Lower lobe of right lung (tissue), 2 donors: ENCODE data around the gene SURF1. TPM values are rescaled to one million over a fixed set of nuclear protein-coding genes. Genes with fewer than 3 reads are reported as not detected.
A peak's percentile ranks its signal among the peaks of the same experiment; 100 is the strongest.

Source experiments
- ATAC-seq, 2 donors: fragments of 200-7000 bp; cut with Tn5 transposase; one replicate each; pipeline ENCODE4 v1.9.1; 2020 to 2022; ENCODE audit warnings: mild to moderate bottlenecking in 2 of 2, moderate library complexity in 2 of 2
- DNase-seq: peaks from one replicate; pipeline ENCODE4 v3.0.0-alpha.2; 2020
- H3K27ac ChIP-seq: fragments of 200-600 bp; one replicate; pipeline ENCODE4 v1.8.0; 2022
- H3K27me3 ChIP-seq: fragments of 200-600 bp; one replicate; pipeline ENCODE4 v1.8.0; 2022; ENCODE audit warnings: low read depth
- H3K36me3 ChIP-seq: fragments of 200-600 bp; one replicate; pipeline ENCODE4 v1.8.0; 2022; ENCODE audit warnings: mild to moderate bottlenecking
- H3K4me1 ChIP-seq: fragments of 200-600 bp; one replicate; pipeline ENCODE4 v1.8.0; 2022
- H3K4me3 ChIP-seq: fragments of 200-600 bp; one replicate; pipeline ENCODE4 v1.8.0; 2022; ENCODE audit warnings: mild to moderate bottlenecking
- H3K9me3 ChIP-seq: fragments of 200-600 bp; one replicate; pipeline ENCODE4 v1.8.0; 2022
- CTCF ChIP-seq: fragments of 200-600 bp; IDR thresholded peaks from one replicate; pipeline ENCODE4 v1.8.0; 2022; ENCODE audit warnings: antibody characterized with exemption, mild to moderate bottlenecking
- intact Hi-C: fragments of 100-400 bp; cut with DNase I; formaldehyde crosslinking; loops from one replicate; pipeline ENCODE4 v1.11.0; 2022
- total RNA-seq: library from RNA; stranded (reverse); fragmentation: NEBNext Ultra II Directional; extraction: Animal tissue kit (Norgen Biotek cat#: 25700); gene quantifications from one replicate; pipeline ENCODE4 v1.2.1, GENCODE V29; 2021
- donor health status: DM: no; HTN: yes; CAD: no; lungs with severe emphysema.

Gene SURF1
- total RNA-seq, 1 donor from 2014 or later, result 49.4 TPM

- no peak for TF ChIP-seq CTCF
- H3K9me3 ChIP-seq, result no peaks in the 10 kb centered on the region
- peaks cover 68% of the 10 kb centered on the region for H3K36me3 ChIP-seq
- no peaks in the 10 kb centered on the region for H3K27me3 ChIP-seq
- H3K4me3 ChIP-seq, result no peak overlapping the region
- ATAC-seq (no peak), DNase-seq (no peak)
- H3K4me1 ChIP-seq, result peaks cover 36% of the 10 kb centered on the region
- no peak overlapping the region for H3K27ac ChIP-seq
- intact Hi-C loops, result no loop called here
Measured at GRCh38 chr9:133349965-133350616, 6.2 kb downstream of the SURF1 start.

- H3K36me3 ChIP-seq, result peaks cover 75% of the 10 kb centered on the region
Measured at GRCh38 chr9:133348718-133349573, 7.3 kb downstream of the SURF1 start.

GRCh38 chr9:133347985-133348717 lies 8.1 kb downstream of the SURF1 start, which contains the start of the genes MED22 and RPL7A:
MED22 (minus strand) TSS chr9:133348131; CDS start chr9:133346662, 1,469 bp downstream.
RPL7A (plus strand) TSS chr9:133348218; CDS start chr9:133348244, 26 bp downstream.
- peak within 1 kb of the TSS; percentile 92 for H3K27ac ChIP-seq
- peak; percentile 95 for DNase-seq
- ATAC-seq, result peak; percentile 94 to 96
- intact Hi-C loops, result no loop called here
- TF ChIP-seq CTCF, result no peak
- no peaks in the 10 kb centered on the region for H3K9me3 ChIP-seq
- peaks cover 30% of the 10 kb centered on the region for H3K4me1 ChIP-seq
- H3K27me3 ChIP-seq, result no peaks in the 10 kb centered on the region
- H3K4me3 ChIP-seq, result peak within 1 kb of the TSS; percentile 93
- H3K36me3 ChIP-seq, result peaks cover 75% of the 10 kb centered on the region

More at GRCh38 chr9:133348718-133349573, 7.3 kb downstream of the SURF1 start:
- DNase-seq (no peak), ATAC-seq (no peak)
- no peak for TF ChIP-seq CTCF
- intact Hi-C loops, result no loop called here
- no peaks in the 10 kb centered on the region for H3K9me3 ChIP-seq
- H3K27me3 ChIP-seq, result no peaks in the 10 kb centered on the region
- peak overlapping the region; percentile 92 for H3K27ac ChIP-seq
- peaks cover 30% of the 10 kb centered on the region for H3K4me1 ChIP-seq
- peak overlapping the region; percentile 93 for H3K4me3 ChIP-seq

GRCh38 chr9:133347515-133347984 lies 8.7 kb downstream of the SURF1 start:
- peak; percentile 77 to 79 for ATAC-seq
- Histone ChIP-seq H3K9me3 (no peaks in the 10 kb centered on the region), H3K4me3 (peak overlapping the region; percentile 93), H3K27ac (peak overlapping the region; percentile 92), H3K27me3 (no peaks in the 10 kb centered on the region), H3K36me3 (peaks cover 75% of the 10 kb centered on the region), H3K4me1 (peaks cover 30% of the 10 kb centered on the region)
- no peak for TF ChIP-seq CTCF
- peak; percentile 59 for DNase-seq
- intact Hi-C loops, result no loop called here
